Fibroblast of skin of right quadriceps (primary cell): ENCODE data around the gene FRAS1.
"Not testable (repeated sequence)": the region's sequence is repeated elsewhere in the genome, so short reads cannot be mapped to it uniquely, and the experiment has no call there.

Experiments used
- DNase-seq: peaks from one replicate; pipeline ENCODE4 v3.0.0-alpha.2; 2013

FRAS1 gene

GRCh38 chr4:78057135-78057599, at the start of gene FRAS1:
TSS of gene FRAS1 (plus strand) at chr4:78057323. CDS start at chr4:78058010, 687 bp downstream.
- DNase-seq, result peak; percentile 58

DNA sequence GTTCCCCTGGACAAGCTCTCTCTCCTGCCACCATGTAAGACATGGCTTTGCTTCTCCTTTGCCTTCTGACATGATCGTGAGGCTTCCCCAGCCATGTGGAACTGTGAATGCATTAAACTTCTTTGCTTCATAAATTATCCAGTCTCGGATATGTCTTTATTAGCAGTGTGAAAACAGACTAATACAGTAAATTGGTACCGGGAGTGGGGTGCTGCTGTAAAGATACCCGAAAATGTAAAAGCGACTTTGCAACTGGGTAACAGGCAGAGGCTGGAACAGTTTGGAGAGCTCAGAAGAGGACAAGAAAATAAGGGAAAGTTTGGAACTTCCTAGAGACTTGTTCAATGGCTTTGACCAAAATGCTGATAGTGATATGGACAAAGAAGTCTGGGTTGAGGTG, 46.1 kb upstream of the FRAS1 start:
- DNase-seq, result not testable (repeated sequence)

DNA sequence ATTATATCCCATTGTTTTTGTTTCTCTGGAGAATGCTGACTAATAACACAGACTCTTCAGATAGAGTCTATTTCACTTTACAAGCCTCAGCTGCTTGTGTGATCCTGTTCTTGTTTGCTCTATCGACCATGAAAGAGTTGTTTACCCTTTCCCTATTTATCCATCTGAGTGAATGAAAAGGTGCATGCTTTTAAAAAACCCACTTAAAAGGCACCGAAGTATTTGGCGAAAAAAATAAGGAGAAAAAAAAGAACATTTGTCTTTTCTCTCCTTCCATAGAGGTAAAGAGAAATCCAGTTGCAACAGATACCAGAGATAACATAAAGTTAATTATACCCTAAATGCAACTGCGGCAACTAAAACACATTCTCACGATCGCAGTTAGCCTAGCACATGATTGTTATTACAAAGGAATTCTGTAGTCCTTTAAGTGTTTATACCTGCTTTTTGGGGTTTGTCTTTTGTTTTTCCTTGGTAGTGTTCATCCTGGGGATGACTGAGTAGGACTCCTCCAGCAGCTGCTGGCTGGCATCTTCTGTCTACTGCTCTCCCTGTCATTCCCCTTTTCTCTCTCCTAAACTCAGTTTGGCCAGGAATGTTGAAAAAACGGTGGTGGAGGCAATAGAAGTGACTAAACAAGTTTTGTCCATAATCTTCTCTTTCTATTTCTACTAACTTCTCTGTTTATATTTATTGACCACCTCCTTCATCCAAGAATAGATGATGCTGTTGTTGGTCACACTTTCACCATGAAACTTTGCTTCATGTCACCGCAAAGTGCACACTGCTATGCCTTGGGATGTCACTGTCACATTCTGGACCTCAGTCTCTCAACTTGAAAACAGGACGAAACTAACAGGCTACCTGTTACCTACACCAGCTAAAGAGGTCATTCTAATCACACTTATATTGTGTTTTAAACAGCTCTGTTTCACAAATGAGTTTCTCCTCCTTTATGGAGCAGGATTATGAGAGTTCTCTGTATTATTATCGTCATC, 41.9 kb upstream of the FRAS1 start:
- DNase-seq, result no peak

DNA sequence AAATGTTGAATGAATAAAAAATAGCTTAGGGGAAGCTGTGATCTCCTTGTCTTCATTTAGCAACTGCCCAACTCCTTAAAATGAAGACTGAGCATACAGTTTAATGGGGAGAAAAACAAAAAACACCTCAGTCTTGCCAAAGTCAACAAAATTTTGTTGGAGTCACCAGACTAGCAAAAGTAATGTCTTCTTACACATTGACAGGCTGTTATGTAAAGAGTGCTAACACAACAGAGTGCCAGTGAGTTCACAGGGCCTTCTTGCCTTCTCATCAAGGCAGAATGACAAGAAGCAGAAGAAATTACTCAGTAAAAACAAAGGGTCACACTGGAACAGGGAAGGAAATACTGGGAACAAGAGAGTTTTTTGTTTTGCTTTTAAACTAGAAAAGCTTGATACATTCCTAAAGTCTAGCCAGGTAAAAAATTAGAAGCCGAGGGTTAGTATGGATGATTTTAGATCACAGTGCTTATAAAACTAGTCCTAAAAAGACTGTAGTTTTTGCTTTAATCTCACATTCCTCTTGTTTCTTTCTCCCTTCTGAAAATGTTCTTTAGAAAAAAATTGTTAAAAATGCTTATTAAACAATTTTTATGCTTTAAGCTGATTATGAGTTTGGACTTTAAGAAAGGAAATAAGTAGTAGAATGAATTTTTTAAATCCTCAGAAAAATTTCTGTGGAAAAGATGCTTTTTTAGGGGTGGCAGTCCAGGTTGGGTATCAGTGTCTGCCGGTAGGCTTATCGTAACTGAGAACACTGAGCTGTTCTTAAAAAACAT, 38.7 kb upstream of the FRAS1 start:
- DNase-seq, result no peak

GRCh38 chr4:78019414-78019813, 37.7 kb upstream of the FRAS1 start:
- no peak for DNase-seq

- DNase-seq, result no peak
Observed at GRCh38 chr4:78020677-78021076, 36.4 kb upstream of the FRAS1 start.

GRCh38 chr4:78022517-78022916, 34.6 kb upstream of the FRAS1 start:
- no peak for DNase-seq

- peak; percentile 29 for DNase-seq
Observed at GRCh38 chr4:78024085-78024484, 33.0 kb upstream of the FRAS1 start.

DNA sequence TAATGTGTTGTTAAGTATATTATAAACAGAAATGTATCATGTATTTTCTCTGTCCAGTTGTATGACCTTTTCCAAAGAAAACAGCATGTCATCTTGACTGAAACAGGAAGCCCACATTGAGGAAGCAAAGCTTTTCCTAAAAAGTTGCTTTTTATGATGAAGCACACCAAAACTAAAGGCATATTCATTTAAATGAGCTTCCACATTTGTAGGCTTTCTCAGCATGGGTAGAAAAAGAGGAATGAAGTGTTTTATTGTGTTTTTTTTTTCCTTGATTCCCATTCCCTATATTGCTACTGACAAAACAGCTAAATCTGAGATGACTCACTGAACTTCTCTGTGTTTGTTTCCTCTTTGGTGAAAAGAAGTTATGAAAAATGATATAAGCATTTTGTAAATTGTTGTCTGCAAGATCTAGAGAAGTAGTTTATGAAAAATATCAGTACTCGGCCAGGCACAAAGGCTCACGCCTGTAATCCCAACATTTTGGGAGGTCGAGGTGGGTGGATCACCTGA, 32.5 kb upstream of the FRAS1 start:
- DNase-seq, result no peak

DNA sequence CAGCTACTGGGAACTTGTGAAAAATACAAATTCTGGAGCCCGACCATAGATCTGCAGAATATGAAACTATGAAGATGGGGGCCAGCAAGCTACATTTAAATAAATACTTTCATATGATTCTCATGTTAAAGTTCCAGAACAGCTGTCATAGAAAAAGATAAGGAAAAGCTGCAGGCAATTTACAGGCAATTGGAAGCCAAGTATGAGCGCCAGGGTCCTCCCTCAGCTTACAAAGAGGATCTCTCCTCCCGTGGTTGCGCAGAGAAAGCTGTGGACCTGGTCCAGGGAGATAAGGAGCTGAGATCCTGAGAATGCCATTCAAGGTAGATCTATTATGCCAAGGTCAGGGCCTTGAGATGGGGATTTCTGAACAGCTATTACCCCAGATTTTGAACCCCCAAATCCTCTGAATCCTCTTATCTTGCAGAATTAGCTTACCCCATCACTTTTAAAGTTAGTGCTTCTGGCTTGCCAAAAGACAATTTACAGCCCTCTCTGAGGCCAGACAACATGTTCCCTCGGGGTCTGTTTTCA, 25.6 kb upstream of the FRAS1 start:
- no peak for DNase-seq

DNA sequence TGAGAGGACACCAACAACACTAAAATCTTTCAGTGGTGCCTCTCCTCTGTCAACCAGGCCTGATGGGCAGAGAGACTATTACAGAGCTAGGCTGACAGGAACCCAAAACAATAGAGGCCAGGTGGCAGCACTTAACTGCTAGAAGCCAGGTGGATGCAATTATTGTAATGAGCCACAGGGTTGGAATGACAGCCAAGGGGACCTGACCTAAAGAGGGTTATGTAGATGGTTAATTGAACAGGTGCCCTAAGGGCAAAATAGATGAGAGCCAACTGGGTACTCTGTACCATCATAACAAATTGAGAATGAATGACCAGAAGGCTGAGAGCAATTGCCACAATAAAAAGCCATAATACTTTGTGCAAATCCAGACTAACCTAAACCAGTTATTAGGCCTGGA, 24.7 kb upstream of the FRAS1 start:
- no peak for DNase-seq

DNA sequence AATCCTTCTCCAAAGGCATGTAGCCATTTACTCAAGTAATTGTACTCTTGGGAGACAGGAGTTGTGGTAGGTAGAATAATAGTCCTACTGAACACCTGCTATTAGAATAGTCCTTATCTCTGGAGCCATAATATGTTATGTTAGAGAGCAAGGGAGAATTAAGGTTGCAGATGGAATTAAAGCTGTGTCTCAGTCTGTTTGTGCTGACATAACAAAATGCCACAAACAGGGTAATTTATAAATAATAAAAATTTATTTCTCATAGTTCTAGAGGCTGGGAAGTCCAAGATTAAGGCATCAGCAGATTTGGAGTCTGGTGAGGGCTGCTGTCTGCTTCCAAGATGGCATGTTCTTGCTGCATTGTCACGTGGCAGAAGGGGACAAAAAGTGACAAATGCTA, 24.2 kb upstream of the FRAS1 start:
- no peak for DNase-seq

DNA sequence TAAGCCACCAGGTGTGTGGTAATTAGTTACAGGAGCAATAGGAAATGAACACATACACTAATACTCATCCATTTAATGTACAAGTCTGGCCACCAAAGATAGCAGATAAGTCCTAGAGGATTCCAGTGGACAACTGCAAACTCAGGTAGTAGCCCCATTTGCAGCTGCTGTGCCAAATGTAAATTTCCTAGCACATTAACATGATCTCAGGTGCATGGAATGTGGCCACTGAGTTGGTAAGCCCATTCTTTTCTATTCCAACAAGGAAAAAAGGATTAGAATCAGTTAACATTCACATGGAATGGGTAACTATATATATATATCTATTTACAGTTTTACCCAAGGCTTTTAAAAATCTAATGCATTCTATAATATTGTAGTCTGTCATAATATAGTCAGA, 23.3 kb upstream of the FRAS1 start:
- DNase-seq, result no peak

DNA sequence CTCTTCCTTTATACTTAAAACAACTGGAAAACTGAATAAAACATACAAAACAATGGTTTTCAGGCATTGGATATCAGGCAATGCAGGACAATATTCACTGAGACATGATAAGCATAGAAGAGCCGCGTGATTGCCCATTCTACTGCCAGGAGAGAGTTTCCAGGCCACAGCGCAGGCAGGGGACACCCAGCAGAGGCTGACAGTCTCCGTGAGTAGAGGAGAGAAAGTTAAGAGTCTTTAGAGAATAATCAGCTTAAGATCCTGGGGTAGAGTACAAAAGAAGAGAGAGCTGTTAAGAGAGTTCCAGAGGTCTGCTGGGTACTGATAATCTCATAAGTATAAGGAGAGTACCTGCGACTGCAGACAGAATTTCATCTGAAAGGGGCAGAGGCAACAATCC, 18.4 kb upstream of the FRAS1 start:
- DNase-seq, result no peak

GRCh38 chr4:78039678-78040077, 17.4 kb upstream of the FRAS1 start:
- DNase-seq, result no peak

- no peak for DNase-seq
Observed at GRCh38 chr4:78040431-78040830, 16.7 kb upstream of the FRAS1 start.

DNA sequence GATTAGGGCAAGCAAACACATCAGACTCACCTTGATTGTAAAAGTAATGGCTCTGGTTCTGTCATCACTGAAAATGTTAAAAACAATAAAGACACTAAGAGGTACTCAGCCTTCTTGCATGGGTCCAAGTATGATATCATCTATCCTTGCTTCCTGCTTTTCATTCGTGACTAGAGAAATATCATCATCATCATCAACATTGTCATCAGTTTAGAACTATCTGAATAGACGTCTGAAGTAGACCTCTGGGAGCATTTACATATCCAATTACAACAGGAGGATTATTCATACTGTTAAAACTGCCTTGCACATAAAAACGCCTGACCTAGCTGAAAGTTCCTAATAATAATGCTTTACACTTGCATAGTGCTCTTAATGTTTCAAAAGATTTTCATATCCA, 9.8 kb upstream of the FRAS1 start:
- DNase-seq, result peak; percentile 6

DNA sequence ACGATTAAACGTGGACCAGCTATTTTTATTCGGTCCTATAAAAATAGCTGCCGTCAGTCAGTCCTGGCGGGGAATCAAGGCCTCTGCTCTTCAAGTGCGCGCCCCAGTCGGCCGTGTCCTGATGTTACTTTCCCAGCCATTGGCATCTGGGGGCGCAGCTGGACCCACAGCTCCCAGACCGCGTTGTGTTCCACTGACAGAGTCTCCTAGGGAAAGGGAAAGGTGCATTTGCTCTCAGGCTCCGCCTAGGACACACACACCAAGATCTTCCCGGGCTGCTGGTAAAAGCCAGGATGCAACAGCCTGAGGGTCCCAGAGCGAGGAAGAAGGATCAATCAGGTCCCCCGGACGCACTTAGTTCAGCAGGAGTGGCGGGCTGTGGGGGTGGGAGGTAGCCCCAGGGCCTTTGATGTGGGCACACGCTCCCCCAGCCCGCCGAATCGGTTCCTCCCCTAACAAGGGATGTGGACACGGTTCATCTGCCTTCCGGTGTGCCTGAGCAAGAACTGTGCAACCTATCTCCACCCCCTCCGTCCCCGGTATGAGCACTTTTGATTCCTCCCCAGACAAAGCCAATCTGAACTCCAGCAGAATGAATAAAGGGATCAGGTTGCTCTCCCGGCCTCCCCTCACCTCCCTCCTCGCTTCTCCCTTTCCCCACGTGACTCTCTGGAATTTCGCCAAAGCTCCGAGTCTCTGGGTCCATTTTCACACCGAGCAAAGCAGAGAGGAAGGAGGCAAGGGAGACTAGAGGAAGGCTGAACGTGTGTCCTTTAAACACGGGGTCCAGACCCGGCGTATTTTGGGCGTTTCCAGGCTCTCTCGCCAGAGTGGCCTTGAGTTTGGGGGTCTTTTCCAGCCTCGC, 626 bp upstream of the FRAS1 start:
- peak; percentile 89 for DNase-seq

GRCh38 chr4:78057600-78058550, 752 bp downstream of the FRAS1 start:
- peak; percentile 46 for DNase-seq

DNA sequence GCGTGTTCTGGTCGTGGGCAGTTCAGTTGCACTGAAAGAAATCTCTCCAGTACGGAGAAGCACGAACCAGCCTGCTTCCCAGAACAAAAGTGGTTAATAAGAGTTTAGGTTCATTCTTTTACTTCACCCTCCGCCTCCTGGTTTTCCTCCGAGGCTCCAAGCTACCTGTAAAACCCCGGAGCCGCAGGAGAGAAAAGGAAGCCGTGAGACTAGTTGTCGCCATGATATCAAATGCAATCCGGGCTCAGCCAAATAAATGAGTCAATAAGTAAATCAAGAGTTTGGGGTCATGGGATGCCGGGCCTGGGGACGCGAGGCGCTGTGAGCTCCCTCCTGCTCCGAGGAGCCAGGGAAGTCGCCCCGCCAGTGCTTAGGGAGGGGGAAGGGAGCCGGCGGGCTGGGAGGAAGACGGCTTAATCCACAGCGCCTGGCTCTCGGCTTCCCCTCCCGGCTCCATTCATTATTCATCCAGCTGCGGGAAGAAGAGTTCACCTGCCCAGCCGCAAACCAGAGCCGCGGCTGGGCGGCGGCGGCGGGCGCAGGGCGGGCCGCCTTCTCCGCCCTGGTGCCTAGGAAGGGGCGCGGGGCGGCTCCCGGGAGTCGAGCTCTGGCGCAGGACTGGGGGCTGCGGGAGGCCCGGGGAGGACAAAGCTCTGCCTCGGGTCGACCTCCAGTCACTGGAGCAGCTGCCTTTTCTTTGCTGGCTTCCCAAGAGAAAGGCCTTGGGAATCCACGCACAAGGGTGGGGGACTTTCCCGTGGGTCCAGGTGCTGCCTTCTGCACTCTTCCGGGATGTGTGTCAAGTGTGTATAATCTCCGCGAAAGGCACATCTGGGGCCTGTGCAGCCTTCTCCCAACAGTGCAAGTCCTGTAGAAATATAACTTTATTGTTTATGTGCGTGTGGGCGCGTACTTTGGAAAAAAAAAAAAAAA, 1.7 kb downstream of the FRAS1 start:
- peak; percentile 36 for DNase-seq
